GM19025 (cell line): ENCODE results near the gene PIK3AP1.
"Not testable (repeated sequence)": the region's sequence is repeated elsewhere in the genome, so short reads cannot be mapped to it uniquely, and the experiment has no call there.

Experiments used
- ATAC-seq: cut with Tn5 transposase; IDR thresholded peaks from one replicate; pipeline ENCODE4 v1.9.1; 2021; ENCODE audit warnings: mild to moderate bottlenecking, low read depth, moderate library complexity; ENCODE audit not compliant: unreplicated experiment

The PIK3AP1 gene

GRCh38 chr10:96720422-96721206, at the start of gene PIK3AP1:
TSS of gene PIK3AP1 (minus strand) at chr10:96720514. CDS start at chr10:96720394, 120 bp downstream.
- peak; percentile 69 for ATAC-seq

GRCh38 chr10:96768136-96768535, 47.8 kb upstream of the PIK3AP1 start:
- no peak for ATAC-seq

GRCh38 chr10:96767611-96768010, 47.3 kb upstream of the PIK3AP1 start:
- no peak for ATAC-seq

- ATAC-seq: no peak
These were observed 45.3 kb upstream of the PIK3AP1 start for GRCh38 chr10:96765406-96766240.

GRCh38 chr10:96764425-96765060, 44.2 kb upstream of the PIK3AP1 start:
- no peak for ATAC-seq

- peak; percentile 66 for ATAC-seq
These were observed 38.1 kb upstream of the PIK3AP1 start for GRCh38 chr10:96758423-96758822.

GRCh38 chr10:96756111-96756903, 36.0 kb upstream of the PIK3AP1 start:
- ATAC-seq: no peak

- no peak for ATAC-seq
These were observed 33.6 kb upstream of the PIK3AP1 start for GRCh38 chr10:96753956-96754355.

- ATAC-seq: no peak
These were observed 32.1 kb upstream of the PIK3AP1 start for GRCh38 chr10:96752375-96752774.

GRCh38 chr10:96750316-96750715, 30.0 kb upstream of the PIK3AP1 start:
- not testable (repeated sequence) for ATAC-seq

- peak; percentile 88 for ATAC-seq
These were observed 27.6 kb upstream of the PIK3AP1 start for GRCh38 chr10:96747734-96748550.

- ATAC-seq: no peak
These were observed 26.2 kb upstream of the PIK3AP1 start for GRCh38 chr10:96746503-96746902.

GRCh38 chr10:96745950-96746349, 25.6 kb upstream of the PIK3AP1 start:
- no peak for ATAC-seq

- no peak for ATAC-seq
These were observed 23.8 kb upstream of the PIK3AP1 start for GRCh38 chr10:96743988-96744585.

GRCh38 chr10:96741557-96741956, 21.2 kb upstream of the PIK3AP1 start:
- not testable (repeated sequence) for ATAC-seq

GRCh38 chr10:96740579-96741281, 20.4 kb upstream of the PIK3AP1 start:
- ATAC-seq: no peak

GRCh38 chr10:96740141-96740540, 19.8 kb upstream of the PIK3AP1 start:
- ATAC-seq: no peak

GRCh38 chr10:96737307-96737902, 17.1 kb upstream of the PIK3AP1 start:
- ATAC-seq: not testable (repeated sequence)
